ENCODE data around the gene LHX6.

The LHX6 gene

DNA sequence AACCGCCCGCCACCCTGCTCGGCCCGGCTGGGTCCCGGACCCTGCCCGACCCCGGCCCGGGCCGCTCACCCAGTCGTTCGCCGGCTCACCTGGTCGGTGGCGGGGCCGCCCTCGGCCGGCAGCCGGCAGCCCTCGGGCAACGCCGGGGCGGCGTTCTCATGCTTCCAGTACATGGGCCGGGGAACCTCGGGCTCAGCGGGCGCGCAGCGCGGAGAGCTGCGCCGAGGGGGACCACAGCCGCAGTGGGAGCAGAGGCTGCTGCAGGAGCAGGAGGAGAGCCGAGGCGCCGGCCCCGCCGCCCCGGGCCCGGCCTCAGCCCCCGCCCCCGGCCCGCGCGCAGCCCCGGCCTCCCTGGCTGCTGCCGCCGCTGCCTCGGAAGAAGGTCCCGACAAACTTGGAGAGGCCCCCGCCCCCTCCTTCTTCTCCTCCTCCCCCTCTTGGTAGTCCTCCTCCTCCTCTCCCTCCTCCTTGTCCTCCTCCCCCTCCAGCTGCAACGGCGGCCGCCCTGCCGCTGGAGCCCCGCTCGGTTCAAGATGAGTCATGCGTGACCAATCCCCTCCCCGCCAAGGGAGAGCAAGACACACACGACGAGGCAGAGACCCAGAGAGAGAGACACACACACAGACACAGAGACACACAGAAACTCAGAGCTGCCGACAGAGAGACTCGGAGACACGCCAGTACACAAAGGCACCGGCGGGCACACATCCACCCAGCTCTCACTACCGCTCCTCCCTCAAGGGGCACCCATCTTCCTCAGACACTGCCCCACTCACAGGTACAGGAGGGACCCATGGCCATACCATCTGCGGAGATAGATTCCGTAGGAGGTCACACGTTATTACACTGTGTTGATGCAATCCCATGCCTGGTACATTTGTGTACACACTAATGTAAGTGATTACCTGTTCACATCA is at the start of gene LHX6:
TSS of gene LHX6 (minus strand) at position 390 of the 917 bp plus-strand sequence. CDS start at position 173, 217 bp downstream.
- no peak for DNase-seq

- DNase-seq: no peak
These were observed 48.6 kb upstream of the LHX6 start for GRCh38 chr9:122277285-122277897.

DNA sequence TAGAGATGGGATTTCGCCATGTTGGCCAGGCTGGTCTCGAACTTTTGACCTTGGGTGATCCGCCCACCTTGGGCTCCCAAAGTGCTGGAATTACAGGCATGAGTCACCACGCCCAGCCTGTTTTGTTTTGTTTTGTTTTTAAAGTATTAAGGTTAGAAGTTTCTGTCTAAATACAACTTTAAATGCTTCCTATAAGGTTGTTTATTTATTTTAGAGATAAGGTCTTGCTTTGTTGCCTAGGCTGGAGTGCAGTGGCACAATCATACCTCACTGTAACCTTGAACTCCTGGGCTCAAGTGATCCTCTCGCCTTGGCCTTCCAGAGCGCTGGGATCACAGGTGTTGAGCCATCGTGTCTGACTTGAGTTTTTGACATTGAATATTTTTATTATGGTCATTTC is 47.3 kb upstream of the LHX6 start:
- DNase-seq: no peak

GRCh38 chr9:122274055-122274454 is 45.3 kb upstream of the LHX6 start:
- no peak for DNase-seq

DNA sequence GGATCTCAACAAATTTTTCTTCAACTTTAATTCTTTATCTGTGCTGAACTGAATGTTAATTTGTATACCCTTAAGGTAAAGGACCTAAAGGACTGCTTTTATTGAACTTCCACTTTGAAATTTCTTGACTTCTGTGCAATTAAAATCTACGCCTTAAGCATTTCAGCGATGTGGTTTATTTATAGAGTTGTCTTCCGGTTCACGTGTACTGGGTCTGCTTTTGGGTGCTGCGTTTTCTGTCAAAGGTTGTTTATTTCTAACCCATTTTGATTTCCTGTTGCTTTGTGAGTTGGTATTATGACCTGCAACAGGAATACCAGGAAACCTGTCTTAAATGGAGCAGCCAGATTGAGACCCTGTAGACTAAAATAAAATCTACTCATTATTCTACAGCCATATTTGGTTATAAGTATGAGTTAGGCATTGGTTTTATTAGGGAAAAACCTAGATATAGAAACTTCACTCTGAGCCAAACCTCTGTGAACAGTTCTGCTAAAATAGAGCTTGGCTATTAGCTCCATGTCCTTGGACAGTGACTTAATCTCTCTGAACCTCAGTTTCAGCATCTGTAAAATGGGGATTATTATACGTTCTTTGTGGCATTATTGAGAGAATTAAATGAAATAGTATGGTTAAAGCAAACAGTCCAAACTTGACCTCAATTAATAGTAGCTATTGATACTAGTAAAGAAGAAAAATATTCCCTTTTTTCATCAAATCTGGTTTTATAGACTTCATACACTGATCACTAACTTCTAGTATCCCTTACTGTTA is 39.5 kb upstream of the LHX6 start:
- DNase-seq: no peak

- peak; percentile 14 for DNase-seq
These were observed 36.6 kb upstream of the LHX6 start for GRCh38 chr9:122265149-122265915.

DNA sequence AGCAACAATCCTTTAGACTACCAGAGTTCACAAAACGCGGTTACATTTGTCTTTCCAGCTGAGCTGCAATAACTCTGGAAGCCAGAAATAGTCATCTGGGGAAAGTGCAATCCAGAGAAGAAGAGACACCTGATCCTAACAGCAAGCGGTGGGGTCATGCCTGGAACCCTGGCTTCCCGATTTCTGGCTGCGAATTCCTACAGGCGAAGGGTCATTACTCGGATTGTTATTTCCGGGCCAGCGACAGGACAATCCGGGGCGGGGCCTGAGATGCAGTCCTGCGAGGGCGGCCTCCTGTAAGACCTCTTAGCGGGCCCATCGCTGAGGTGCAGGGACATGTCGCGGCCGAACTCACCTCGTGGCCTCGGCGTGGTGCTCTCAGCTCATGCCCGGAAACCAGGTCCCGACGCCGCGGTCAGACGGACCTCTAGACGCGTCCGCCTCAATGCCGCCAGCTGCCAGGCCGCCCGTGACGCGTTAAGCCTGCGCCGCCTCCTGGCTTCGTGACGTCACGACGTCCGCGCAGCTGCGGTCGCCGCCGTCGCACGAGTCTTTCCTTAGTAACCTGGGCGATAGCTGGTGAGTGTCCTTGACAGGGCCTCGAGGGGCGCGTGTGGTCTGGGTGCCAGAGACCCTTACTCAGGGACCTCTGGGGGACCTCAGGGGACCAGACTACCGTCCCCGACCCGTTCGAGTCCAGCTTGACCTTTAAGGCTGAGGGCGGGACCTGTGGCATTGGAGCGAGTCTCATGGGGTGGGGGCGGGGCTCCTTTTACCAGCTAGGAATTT is 35.8 kb upstream of the LHX6 start, which contains the start of the genes MRRF and RBM18:
TSS of gene MRRF (plus strand) at position 523 of the 789 bp plus-strand sequence. CDS start 6,010 bp downstream, outside the sequence.
TSS of gene RBM18 (minus strand) at position 481 of the 789 bp plus-strand sequence. CDS start 3,348 bp downstream, outside the sequence.
- DNase-seq: peak; percentile 91

DNA sequence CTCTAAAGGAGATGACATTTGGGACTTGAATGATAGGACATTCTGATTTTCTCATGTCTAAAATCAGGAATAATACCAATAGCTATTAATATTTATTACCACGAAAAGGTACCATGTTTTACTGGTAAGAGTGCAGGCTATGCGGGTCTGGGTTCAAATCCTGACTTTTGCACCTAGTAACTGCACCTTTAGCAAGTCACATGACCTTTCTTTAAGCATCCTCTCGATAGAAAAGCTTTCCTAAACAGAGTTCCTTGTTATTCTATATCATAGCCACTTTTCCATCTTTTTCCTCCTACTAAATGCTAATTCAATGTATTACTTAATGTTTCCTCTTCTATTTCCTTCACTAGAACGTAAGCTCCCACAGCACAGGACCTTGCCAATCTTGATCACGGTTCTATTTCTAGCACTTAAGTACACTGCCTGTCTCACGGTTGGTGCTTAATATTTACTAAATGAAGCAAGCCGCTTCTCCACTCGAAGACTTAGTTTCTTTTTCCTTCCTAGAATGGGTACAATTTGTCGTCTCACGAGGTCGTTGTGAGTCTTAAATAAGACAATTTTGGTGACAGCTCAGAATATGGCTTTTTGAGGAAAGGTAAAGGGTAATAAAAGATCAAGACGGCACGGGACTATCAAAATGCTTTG is 35.1 kb upstream of the LHX6 start:
- no peak for DNase-seq

GRCh38 chr9:122262073-122262472 is 33.3 kb upstream of the LHX6 start:
- no peak for DNase-seq

GRCh38 chr9:122261469-122261881 is 32.7 kb upstream of the LHX6 start:
- no peak for DNase-seq

DNA sequence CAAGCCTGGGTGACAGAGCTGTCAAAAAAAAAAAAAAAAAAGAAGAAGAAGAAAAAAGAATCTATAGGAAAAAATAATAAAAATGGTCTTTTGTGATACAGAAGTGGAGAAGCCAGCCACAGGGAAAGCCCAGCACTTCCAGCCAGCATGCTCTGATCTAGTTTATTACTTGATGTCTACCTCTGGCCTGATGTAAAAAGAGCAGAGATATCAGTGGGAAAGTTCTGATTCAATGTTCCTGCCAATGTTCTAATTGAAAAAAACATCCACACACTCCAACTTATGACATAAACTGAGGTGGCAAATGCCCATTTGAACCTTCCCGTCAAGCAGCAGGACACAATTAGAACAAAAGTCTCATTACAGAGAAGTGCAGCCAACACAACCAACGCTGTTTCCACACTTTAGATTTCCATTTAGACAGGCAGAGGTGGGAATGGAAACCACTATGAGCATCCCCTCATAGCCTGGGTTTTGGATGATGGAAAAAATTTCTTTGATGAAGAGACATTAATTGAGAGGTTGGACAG is 30.2 kb upstream of the LHX6 start:
- DNase-seq: no peak

GRCh38 chr9:122256206-122256605 is 27.4 kb upstream of the LHX6 start:
- DNase-seq: no peak

- no peak for DNase-seq
These were observed 26.0 kb upstream of the LHX6 start for GRCh38 chr9:122254761-122255160.

GRCh38 chr9:122252796-122253195 is 24.0 kb upstream of the LHX6 start:
- DNase-seq: no peak

GRCh38 chr9:122251351-122251750 is 22.6 kb upstream of the LHX6 start:
- DNase-seq: no peak

DNA sequence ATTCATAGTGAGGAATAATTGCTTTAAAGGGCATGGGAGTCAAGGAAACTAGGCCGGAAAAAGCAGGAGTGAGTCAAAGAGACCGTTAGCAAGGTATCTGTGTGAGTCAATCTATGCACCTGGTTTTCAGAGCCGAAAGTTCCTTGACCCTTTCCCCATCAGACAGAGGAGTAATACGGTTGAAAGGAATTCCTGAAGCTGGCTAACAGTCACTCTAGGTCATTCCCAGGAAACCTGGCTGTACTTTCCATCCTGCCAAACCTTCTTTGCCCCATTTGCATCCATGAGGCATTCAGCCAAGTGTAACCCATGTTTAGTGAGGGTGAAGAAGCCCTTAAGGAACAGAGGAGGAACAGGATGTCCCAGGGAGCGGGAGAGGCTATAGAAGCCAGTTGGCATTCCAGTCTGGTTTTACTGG is 19.7 kb upstream of the LHX6 start:
- no peak for DNase-seq

DNA sequence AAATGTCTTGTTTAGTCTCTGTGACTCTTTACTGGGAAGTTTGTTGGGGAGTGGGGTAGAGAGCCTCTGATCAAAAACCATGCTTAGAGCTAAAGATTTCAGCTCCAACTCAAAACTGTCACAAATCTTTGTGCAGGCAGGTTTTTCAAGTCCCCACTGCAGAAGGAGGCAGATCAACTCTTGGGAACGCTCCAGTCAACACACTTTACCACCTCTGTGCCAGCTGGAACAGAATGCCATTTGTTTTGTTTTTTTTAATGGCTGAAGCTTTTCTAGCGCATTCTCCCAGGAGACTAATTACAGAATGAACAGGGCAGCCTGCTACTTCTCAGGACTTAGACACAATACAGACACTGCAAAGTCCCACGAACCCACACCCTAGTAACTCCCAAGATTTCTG is 17.9 kb upstream of the LHX6 start:
- no peak for DNase-seq

DNA sequence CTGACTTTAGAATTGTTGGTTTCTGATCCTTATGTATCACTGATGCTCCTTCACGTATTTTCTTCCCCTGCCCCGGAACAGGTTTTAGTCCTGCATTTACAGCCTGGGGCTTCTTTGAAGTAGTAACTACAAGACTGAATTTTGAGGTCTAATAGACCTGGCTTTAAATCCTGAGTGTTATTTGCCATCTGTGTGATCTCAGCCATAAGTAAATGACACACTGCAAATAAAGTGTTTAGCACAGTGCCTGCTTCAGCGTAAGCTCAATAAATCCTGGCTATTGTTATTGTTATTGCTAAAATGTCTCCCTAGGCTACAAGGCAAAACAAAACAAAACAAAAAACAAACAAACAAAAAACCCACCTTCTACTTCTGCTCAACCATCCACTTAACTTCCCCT is 15.6 kb upstream of the LHX6 start:
- no peak for DNase-seq

DNA sequence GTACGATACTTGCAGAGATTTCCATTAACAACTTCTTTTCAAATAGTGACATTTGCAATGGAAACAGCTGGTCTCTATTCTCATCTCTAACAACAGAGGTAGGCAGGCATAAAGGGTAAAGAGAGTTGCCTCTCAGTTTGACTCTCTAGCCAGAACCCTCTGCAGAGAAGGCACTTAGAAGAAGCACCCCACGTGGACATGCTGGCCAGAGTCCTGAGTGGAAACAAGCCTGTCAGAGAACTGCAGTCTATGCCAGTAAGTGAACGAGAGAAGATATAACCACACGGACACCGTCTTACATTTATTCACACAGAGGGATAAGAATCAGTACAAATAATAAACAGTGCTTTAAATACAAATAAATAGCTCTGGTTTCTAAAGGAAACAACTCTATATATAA is 11.0 kb upstream of the LHX6 start:
- DNase-seq: no peak

GRCh38 chr9:122236681-122237080 is 7.9 kb upstream of the LHX6 start:
- DNase-seq: no peak
